Measurements from ENCODE around the gene DCAKD. TPM values are rescaled to one million over a fixed set of nuclear protein-coding genes. Genes with fewer than 3 reads are reported as not detected.

The DCAKD gene
- total RNA-seq, 4 donors from 2014 or later: 26.8 to 57.1 (median 37.7) TPM

GRCh38 chr17:45086391-45086790 is 35.0 kb upstream of the DCAKD start:
- intact Hi-C loops (cut with DNase I; ENCODE audit: low total_unique reads): no loop called here
- no peak overlapping the region for H3K27ac ChIP-seq
- no peaks in the 10 kb centered on the region for H3K9me3 ChIP-seq
- TF ChIP-seq CTCF (IDR thresholded peaks at IDR 0.05): no peak
- no peak for TF ChIP-seq POLR2A (IDR thresholded peaks at IDR 0.05)
- H3K36me3 ChIP-seq: no peaks in the 10 kb centered on the region
- no peak overlapping the region for H3K4me3 ChIP-seq
- no peak for DNase-seq
- no peaks in the 10 kb centered on the region for H3K27me3 ChIP-seq
- no peaks in the 10 kb centered on the region for H3K4me1 ChIP-seq

GRCh38 chr17:45081047-45081703 is 29.7 kb upstream of the DCAKD start:
- Histone ChIP-seq H3K4me3 (no peak overlapping the region), H3K4me1 (peaks cover 0 to 5% of the 10 kb centered on the region in 2 donors), H3K27me3 (no peaks in the 10 kb centered on the region), H3K36me3 (no peaks in the 10 kb centered on the region), H3K9me3 (no peaks in the 10 kb centered on the region), H3K27ac (no peak overlapping the region)
- no peak for DNase-seq
- TF ChIP-seq POLR2A (IDR thresholded peaks at IDR 0.05) (no peak), CTCF (IDR thresholded peaks at IDR 0.05) (no peak)
- intact Hi-C loops (cut with DNase I; ENCODE audit: low total_unique reads): no loop called here

- TF ChIP-seq POLR2A (IDR thresholded peaks at IDR 0.05) (no peak), CTCF (IDR thresholded peaks at IDR 0.05) (no peak)
- H3K27ac ChIP-seq: no peak overlapping the region
- H3K4me1 ChIP-seq: peaks cover 0 to 6% of the 10 kb centered on the region in 2 donors
- H3K4me3 ChIP-seq: no peak overlapping the region
- no peaks in the 10 kb centered on the region for H3K27me3 ChIP-seq
- intact Hi-C loops (cut with DNase I; ENCODE audit: low total_unique reads): no loop called here
- no peaks in the 10 kb centered on the region for H3K9me3 ChIP-seq
- H3K36me3 ChIP-seq: no peaks in the 10 kb centered on the region
- DNase-seq: no peak
Measured at GRCh38 chr17:45077643-45078042, 26.2 kb upstream of the DCAKD start.

GRCh38 chr17:45073414-45074070 is 22.1 kb upstream of the DCAKD start:
- no peak overlapping the region for H3K4me3 ChIP-seq
- intact Hi-C loops (cut with DNase I; ENCODE audit: low total_unique reads): no loop called here
- no peaks in the 10 kb centered on the region for H3K36me3 ChIP-seq
- peak; percentile 41 to 48 for DNase-seq
- peak overlapping the region; percentile 29 to 32 for H3K27ac ChIP-seq
- H3K4me1 ChIP-seq: peaks cover 0 to 6% of the 10 kb centered on the region in 2 donors
- H3K9me3 ChIP-seq: no peaks in the 10 kb centered on the region
- no peaks in the 10 kb centered on the region for H3K27me3 ChIP-seq
- TF ChIP-seq POLR2A (IDR thresholded peaks at IDR 0.05) (no peak), CTCF (IDR thresholded peaks at IDR 0.05) (no peak)

- TF ChIP-seq CTCF (IDR thresholded peaks at IDR 0.05): no peak
- TF ChIP-seq POLR2A (IDR thresholded peaks at IDR 0.05): no peak
- intact Hi-C loops (cut with DNase I; ENCODE audit: low total_unique reads): no loop called here
- Histone ChIP-seq H3K9me3 (no peaks in the 10 kb centered on the region), H3K27me3 (no peaks in the 10 kb centered on the region), H3K4me3 (no peak overlapping the region), H3K4me1 (no peaks in the 10 kb centered on the region), H3K27ac (no peak overlapping the region), H3K36me3 (no peaks in the 10 kb centered on the region)
- DNase-seq: no peak
Measured at GRCh38 chr17:45070809-45071208, 19.4 kb upstream of the DCAKD start.

Data from uterus (tissue), 4 donors.